Measurements from ENCODE around the gene CDH4.

- no peak for TF ChIP-seq POLR2A (IDR thresholded peaks at IDR 0.05)
- TF ChIP-seq CTCF (IDR thresholded peaks at IDR 0.05): no peak
Observed at GRCh38 chr20:61634376-61635145, 382.5 kb downstream of the CDH4 start.
